NB4 (cell line): ENCODE measurements around the gene ZNF484.
"Not testable (repeated sequence)": the region's sequence is repeated elsewhere in the genome, so short reads cannot be mapped to it uniquely, and the experiment has no call there.

ENCODE experiments used
- POLR2A ChIP-seq: IDR thresholded peaks from 2 replicates; pipeline ENCODE4 v1.6.1; 2011; ENCODE audit warnings: mild to moderate bottlenecking; ENCODE audit not compliant: insufficient read length; ENCODE audit errors: extremely low read depth
- TF ChIP-seq, protein P1 (sequence below): IDR thresholded peaks from one replicate; pipeline ENCODE4 v1.5.1; 2012; ENCODE audit warnings: low read depth, low read length
- TF ChIP-seq, protein P2 (sequence below): IDR thresholded peaks from 2 replicates; pipeline ENCODE4 v1.6.1; 2011; ENCODE audit warnings: low read depth, low read length

DNA sequence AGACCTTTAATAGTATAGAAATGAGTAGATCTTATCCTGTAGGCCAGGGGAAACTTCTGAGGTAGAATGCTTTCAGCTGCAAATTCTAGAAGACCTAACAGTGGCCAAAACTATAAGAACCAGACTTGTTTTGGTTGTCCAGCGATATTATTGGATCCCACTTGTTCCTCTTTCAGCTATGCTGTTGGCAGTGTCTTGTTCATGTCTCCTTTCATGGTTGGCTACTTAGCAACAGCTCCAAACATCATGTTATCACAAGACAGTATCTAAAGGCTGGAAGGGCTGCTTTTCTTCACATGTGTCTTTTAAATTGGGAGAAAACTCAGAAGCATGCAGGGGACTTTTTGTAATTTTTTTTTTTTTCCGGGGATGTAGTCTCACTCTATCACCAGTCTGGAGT is 52.8 kb downstream of the ZNF484 start:
- TF ChIP-seq, protein P1, sequence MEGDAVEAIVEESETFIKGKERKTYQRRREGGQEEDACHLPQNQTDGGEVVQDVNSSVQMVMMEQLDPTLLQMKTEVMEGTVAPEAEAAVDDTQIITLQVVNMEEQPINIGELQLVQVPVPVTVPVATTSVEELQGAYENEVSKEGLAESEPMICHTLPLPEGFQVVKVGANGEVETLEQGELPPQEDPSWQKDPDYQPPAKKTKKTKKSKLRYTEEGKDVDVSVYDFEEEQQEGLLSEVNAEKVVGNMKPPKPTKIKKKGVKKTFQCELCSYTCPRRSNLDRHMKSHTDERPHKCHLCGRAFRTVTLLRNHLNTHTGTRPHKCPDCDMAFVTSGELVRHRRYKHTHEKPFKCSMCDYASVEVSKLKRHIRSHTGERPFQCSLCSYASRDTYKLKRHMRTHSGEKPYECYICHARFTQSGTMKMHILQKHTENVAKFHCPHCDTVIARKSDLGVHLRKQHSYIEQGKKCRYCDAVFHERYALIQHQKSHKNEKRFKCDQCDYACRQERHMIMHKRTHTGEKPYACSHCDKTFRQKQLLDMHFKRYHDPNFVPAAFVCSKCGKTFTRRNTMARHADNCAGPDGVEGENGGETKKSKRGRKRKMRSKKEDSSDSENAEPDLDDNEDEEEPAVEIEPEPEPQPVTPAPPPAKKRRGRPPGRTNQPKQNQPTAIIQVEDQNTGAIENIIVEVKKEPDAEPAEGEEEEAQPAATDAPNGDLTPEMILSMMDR = not testable (repeated sequence)
- not testable (repeated sequence) for TF ChIP-seq POLR2A
- TF ChIP-seq, protein P2, sequence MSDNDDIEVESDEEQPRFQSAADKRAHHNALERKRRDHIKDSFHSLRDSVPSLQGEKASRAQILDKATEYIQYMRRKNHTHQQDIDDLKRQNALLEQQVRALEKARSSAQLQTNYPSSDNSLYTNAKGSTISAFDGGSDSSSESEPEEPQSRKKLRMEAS = not testable (repeated sequence)
